Stimulated activated CD4-positive, alpha-beta T cell treated with anti-CD3 and anti-CD28 coated beads, Interleukin-12 subunit alpha, Interleukin-12 subunit beta, amount 100 ng/mL, for 24 hours (primary cell): ENCODE data around the gene CCN6.

ENCODE experiments used
- DNase-seq, 2 experiments: peaks; one replicate each; pipeline ENCODE4 v3.0.0-alpha.2; 2020; ENCODE audit warnings: low read depth in 2 of 2

CCN6 gene

DNA sequence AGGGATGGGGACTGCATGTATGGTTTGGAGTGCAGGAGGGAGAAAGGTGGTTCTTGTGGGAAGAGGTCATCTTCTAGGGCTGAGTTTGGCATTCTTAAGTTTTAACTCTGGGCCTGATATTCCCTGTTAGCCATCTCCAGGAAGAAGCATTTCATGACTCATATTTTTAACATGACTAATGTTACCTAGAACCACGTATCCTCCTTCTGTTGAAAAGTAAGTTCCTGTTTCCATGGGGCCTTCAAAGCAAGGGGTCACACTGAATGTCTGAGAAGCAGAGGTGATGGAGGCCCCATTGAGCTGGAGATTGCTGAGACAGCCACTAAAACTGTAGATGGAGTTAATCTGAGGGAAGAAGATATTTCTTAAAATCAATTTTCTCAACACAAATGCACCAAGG, 63.6 kb downstream of the CCN6 start:
- DNase-seq: no peak

DNA sequence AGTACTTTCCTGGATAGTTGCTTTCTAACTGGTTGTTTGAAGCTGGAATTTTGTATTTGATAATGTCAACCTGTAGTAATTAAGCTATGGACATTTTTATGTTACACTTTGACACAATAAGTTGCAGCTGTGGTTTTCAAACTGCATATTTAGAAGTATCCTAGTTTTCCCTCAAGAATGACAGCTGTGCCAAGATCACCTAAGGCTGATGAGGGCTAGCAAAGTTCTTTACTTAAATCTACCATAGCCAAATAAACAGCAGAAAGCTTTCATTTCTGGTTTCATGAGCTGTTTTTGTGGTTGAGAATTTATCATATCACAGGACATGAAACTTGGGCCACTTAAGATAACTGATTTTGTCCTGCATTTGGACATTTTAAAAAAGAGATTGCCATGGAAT, 64.1 kb downstream of the CCN6 start:
- no peak for DNase-seq
